ENCODE measurements around the gene PAGR1. TPM values are rescaled to one million over a fixed set of nuclear protein-coding genes. Genes with fewer than 3 reads are reported as not detected.

The PAGR1 gene
- total and polyA plus RNA-seq, 10 of the 15 experiments (the other 5 are each of a cell fraction or from before 2014, with no cell fraction given) = 1.1 to 57.7 (median 23.4) TPM

DNA sequence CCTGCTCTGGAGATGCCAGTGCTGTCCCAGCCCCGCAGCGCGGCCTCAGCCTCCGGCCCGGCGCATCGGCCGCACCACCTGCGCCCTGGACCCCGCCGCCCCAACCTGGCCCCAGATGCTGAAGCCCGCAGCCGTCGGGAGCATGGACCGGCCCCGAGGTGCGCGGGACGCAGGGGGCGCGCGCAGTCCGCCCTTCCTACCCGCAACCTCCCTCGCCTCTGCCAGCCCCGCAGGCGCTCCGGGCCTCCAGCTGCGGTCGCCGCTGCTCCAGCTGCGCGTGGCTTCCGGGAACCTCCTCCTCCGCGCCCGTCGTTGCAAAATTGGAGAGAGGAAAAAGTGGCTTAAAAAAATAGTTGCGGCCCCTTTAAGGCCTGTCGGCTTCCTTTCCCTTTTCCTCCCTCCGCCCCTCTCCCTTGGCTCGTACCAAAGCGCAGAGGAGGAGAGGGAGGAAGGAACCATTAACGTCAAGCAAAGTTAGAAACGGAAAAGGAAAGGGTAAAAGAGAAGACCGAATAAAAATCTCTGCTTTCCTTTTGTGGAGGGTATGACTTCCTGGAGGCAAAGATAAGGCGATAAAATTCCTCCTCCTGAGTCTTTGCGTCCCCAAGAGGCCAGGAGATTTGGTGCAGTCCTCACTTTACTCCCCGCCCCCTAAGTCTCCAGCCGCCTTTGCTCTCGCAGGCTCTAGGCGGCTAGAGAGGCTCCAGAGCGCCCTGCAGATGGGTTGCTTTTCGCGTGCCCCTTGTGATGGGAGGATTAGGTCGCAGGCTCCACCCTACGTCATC is 47.1 kb downstream of the PAGR1 start, which contains the start of gene CDIPT (continued):
- TF ChIP-seq CREB1 (IDR thresholded peaks at IDR 0.05; ENCODE audit: low read depth) (peak; percentile 89), MEF2B (IDR thresholded peaks at IDR 0.05; ENCODE audit: partially characterized antibody, poor library complexity, severe bottlenecking) (peak; percentile 46), STAT3 (IDR thresholded peaks at IDR 0.05; ENCODE audit: low read depth, low read length) (no peak), SMARCA5 (IDR thresholded peaks at IDR 0.05) (peak; percentile 74; the same call in 1 of the 2 replicates), HDGF (IDR thresholded peaks at IDR 0.05) (peak; percentile 49; the same call in 1 of the 2 replicates), JUNB (IDR thresholded peaks at IDR 0.05) (no peak; the same call in 1 of the 2 replicates), NBN (IDR thresholded peaks at IDR 0.05) (peak; percentile 98), SPI1 (IDR thresholded peaks at IDR 0.05; ENCODE audit: borderline replicate concordance, insufficient read depth, low read depth, low read length) (no peak), SRF (IDR thresholded peaks at IDR 0.05; ENCODE audit: low read depth in 2 of 2, low read length in 2 of 2) (0 out of 4 replicates have a peak, but pooled peaks of 1 of the 2 experiments have one; percentile 9), FOXK2 (IDR thresholded peaks at IDR 0.05) (peak; percentile 100), USF1 (IDR thresholded peaks at IDR 0.05; ENCODE audit: borderline replicate concordance, extremely low read length, insufficient read depth, low read depth, low read length) (no peak), CHD4 (IDR thresholded peaks at IDR 0.05) (no peak), NFYA (IDR thresholded peaks at IDR 0.05; ENCODE audit: borderline replicate concordance, low read depth, low read length) (no peak), SMC3 (IDR thresholded peaks at IDR 0.05; ENCODE audit: borderline replicate concordance, low read length) (no peak), ZNF217 (IDR thresholded peaks at IDR 0.05) (no peak), NFIC (IDR thresholded peaks at IDR 0.05; ENCODE audit: low read depth, low read length) (peak; percentile 80; the same call in 1 of the 2 replicates), MTA2 (IDR thresholded peaks at IDR 0.05; ENCODE audit: low read depth) (peak; percentile 38), NR2F1 (conservative IDR thresholded peaks at IDR 0.05) (0 out of 2 replicates have a peak, but pooled peaks have one; percentile 21), HSF1 (IDR thresholded peaks at IDR 0.05; ENCODE audit: low read depth, low read length) (peak; percentile 73; the same call in 1 of the 2 replicates)
- TF ChIP-seq, protein P1, sequence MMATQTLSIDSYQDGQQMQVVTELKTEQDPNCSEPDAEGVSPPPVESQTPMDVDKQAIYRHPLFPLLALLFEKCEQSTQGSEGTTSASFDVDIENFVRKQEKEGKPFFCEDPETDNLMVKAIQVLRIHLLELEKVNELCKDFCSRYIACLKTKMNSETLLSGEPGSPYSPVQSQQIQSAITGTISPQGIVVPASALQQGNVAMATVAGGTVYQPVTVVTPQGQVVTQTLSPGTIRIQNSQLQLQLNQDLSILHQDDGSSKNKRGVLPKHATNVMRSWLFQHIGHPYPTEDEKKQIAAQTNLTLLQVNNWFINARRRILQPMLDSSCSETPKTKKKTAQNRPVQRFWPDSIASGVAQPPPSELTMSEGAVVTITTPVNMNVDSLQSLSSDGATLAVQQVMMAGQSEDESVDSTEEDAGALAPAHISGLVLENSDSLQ (IDR thresholded peaks at IDR 0.05) = peak; percentile 48; the same call in 1 of the 2 replicates
- TF ChIP-seq, protein P2, sequence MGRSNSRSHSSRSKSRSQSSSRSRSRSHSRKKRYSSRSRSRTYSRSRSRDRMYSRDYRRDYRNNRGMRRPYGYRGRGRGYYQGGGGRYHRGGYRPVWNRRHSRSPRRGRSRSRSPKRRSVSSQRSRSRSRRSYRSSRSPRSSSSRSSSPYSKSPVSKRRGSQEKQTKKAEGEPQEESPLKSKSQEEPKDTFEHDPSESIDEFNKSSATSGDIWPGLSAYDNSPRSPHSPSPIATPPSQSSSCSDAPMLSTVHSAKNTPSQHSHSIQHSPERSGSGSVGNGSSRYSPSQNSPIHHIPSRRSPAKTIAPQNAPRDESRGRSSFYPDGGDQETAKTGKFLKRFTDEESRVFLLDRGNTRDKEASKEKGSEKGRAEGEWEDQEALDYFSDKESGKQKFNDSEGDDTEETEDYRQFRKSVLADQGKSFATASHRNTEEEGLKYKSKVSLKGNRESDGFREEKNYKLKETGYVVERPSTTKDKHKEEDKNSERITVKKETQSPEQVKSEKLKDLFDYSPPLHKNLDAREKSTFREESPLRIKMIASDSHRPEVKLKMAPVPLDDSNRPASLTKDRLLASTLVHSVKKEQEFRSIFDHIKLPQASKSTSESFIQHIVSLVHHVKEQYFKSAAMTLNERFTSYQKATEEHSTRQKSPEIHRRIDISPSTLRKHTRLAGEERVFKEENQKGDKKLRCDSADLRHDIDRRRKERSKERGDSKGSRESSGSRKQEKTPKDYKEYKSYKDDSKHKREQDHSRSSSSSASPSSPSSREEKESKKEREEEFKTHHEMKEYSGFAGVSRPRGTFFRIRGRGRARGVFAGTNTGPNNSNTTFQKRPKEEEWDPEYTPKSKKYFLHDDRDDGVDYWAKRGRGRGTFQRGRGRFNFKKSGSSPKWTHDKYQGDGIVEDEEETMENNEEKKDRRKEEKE (IDR thresholded peaks at IDR 0.05) = peak; percentile 99
- TF ChIP-seq, protein P3, sequence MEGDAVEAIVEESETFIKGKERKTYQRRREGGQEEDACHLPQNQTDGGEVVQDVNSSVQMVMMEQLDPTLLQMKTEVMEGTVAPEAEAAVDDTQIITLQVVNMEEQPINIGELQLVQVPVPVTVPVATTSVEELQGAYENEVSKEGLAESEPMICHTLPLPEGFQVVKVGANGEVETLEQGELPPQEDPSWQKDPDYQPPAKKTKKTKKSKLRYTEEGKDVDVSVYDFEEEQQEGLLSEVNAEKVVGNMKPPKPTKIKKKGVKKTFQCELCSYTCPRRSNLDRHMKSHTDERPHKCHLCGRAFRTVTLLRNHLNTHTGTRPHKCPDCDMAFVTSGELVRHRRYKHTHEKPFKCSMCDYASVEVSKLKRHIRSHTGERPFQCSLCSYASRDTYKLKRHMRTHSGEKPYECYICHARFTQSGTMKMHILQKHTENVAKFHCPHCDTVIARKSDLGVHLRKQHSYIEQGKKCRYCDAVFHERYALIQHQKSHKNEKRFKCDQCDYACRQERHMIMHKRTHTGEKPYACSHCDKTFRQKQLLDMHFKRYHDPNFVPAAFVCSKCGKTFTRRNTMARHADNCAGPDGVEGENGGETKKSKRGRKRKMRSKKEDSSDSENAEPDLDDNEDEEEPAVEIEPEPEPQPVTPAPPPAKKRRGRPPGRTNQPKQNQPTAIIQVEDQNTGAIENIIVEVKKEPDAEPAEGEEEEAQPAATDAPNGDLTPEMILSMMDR (IDR thresholded peaks at IDR 0.05 in 2 of 3, conservative IDR thresholded peaks at IDR 0.05 in 1 of 3; ENCODE audit: control insufficient read depth in 2 of 3, extremely low read depth in 1 of 3, insufficient read depth in 1 of 3, low read depth in 3 of 3, low read length in 3 of 3) = peak; percentile 83 to 96 (median 84)
